TTC549 (cell line): ENCODE measurements around the gene KDM5A.
A peak's percentile ranks its signal among the peaks of the same experiment; 100 is the strongest.
"Not testable (repeated sequence)": the region's sequence is repeated elsewhere in the genome, so short reads cannot be mapped to it uniquely, and the experiment has no call there.

Experiments
- FAIRE-seq: peaks from 2 replicates; lab custom pipeline; 2012; peaks lifted over from hg19 to GRCh38; lab: Jason Lieb, UNC

KDM5A gene

GRCh38 chr12:389142-390096 lies at the start of gene KDM5A:
Gene KDM5A, minus strand, starts transcription at chr12:389320. Its CDS starts 229 bp downstream, at chr12:389091.
- FAIRE-seq: no peak

- FAIRE-seq: not testable (repeated sequence)
Observed at GRCh38 chr12:435737-436136, 46.6 kb upstream of the KDM5A start.

GRCh38 chr12:422526-422925 lies 33.4 kb upstream of the KDM5A start:
- no peak for FAIRE-seq

GRCh38 chr12:418432-418831 lies 29.3 kb upstream of the KDM5A start:
- FAIRE-seq: no peak

GRCh38 chr12:414859-415258 lies 25.7 kb upstream of the KDM5A start:
- FAIRE-seq: no peak

- no peak for FAIRE-seq
Observed at GRCh38 chr12:402029-402389, 12.9 kb upstream of the KDM5A start.

GRCh38 chr12:401235-402028 lies 12.3 kb upstream of the KDM5A start, which contains the start of gene CCDC77:
Gene CCDC77, plus strand, starts transcription at chr12:401644. Its CDS starts 7,740 bp downstream, at chr12:409384.
- FAIRE-seq: peak; percentile 90

- FAIRE-seq: no peak
Observed at GRCh38 chr12:400828-401227, 11.7 kb upstream of the KDM5A start.

- no peak for FAIRE-seq
Observed at GRCh38 chr12:388541-389141, 479 bp downstream of the KDM5A start.

GRCh38 chr12:388012-388411 lies 1.1 kb downstream of the KDM5A start:
- no peak for FAIRE-seq

GRCh38 chr12:386651-387050 lies 2.5 kb downstream of the KDM5A start:
- FAIRE-seq: no peak

- FAIRE-seq: not testable (repeated sequence)
Observed at GRCh38 chr12:370739-371485, 18.2 kb downstream of the KDM5A start.

GRCh38 chr12:367972-368371 lies 21.1 kb downstream of the KDM5A start:
- FAIRE-seq: no peak

GRCh38 chr12:366820-367219 lies 22.3 kb downstream of the KDM5A start:
- no peak for FAIRE-seq

- no peak for FAIRE-seq
Observed at GRCh38 chr12:359091-359490, 30.0 kb downstream of the KDM5A start.

- FAIRE-seq: no peak
Observed at GRCh38 chr12:356276-356988, 32.7 kb downstream of the KDM5A start.

GRCh38 chr12:351197-351596 lies 37.9 kb downstream of the KDM5A start:
- not testable (repeated sequence) for FAIRE-seq

- not testable (repeated sequence) for FAIRE-seq
Observed at GRCh38 chr12:349625-350024, 39.5 kb downstream of the KDM5A start.

GRCh38 chr12:343036-343435 lies 46.1 kb downstream of the KDM5A start:
- not testable (repeated sequence) for FAIRE-seq

GRCh38 chr12:337039-337438 lies 52.1 kb downstream of the KDM5A start:
- FAIRE-seq: no peak

- FAIRE-seq: no peak
Observed at GRCh38 chr12:334125-334524, 55.0 kb downstream of the KDM5A start.
